ENCODE results near the gene INPP5D.

GRCh38 chr2:233152541-233152940 lies 92.4 kb downstream of the INPP5D start:
- TF ChIP-seq, protein P1, sequence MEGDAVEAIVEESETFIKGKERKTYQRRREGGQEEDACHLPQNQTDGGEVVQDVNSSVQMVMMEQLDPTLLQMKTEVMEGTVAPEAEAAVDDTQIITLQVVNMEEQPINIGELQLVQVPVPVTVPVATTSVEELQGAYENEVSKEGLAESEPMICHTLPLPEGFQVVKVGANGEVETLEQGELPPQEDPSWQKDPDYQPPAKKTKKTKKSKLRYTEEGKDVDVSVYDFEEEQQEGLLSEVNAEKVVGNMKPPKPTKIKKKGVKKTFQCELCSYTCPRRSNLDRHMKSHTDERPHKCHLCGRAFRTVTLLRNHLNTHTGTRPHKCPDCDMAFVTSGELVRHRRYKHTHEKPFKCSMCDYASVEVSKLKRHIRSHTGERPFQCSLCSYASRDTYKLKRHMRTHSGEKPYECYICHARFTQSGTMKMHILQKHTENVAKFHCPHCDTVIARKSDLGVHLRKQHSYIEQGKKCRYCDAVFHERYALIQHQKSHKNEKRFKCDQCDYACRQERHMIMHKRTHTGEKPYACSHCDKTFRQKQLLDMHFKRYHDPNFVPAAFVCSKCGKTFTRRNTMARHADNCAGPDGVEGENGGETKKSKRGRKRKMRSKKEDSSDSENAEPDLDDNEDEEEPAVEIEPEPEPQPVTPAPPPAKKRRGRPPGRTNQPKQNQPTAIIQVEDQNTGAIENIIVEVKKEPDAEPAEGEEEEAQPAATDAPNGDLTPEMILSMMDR (IDR thresholded peaks at IDR 0.05), result no peak
- TF ChIP-seq POLR2A (IDR thresholded peaks at IDR 0.05) (no peak), POLR2AphosphoS5 (IDR thresholded peaks at IDR 0.05) (no peak)
